WERI-Rb-1 (cell line): ENCODE measurements around the gene FAM120AOS.

Experiments used
- DNase-seq: peaks from one replicate; pipeline ENCODE4 v3.0.0-alpha.2; 2020
- H3K27ac ChIP-seq: fragments of 250-450 bp; sonication (Bioruptor Pico); 2 replicates; pipeline ENCODE4 v1.5.1; 2020; ENCODE audit warnings: mild to moderate bottlenecking, moderate library complexity
- H3K27me3 ChIP-seq: fragments of 250-450 bp; sonication (Bioruptor Pico); 2 replicates; pipeline ENCODE4 v1.5.1; 2021; ENCODE audit warnings: mild to moderate bottlenecking, low read depth, moderate library complexity; ENCODE audit not compliant: insufficient read depth, severe bottlenecking
- H3K36me3 ChIP-seq: fragments of 250-450 bp; sonication (Bioruptor Pico); 2 replicates; pipeline ENCODE4 v1.5.1; 2020; ENCODE audit warnings: mild to moderate bottlenecking, moderate library complexity
- H3K4me3 ChIP-seq: 2 replicates; pipeline ENCODE4 v1.5.1; 2011; ENCODE audit warnings: low read depth, mild to moderate bottlenecking, control low read depth, low read length
- H3K9me3 ChIP-seq: fragments of 250-450 bp; sonication (Bioruptor Pico); 2 replicates; pipeline ENCODE4 v1.5.1; 2021; ENCODE audit warnings: mild to moderate bottlenecking, moderate library complexity; ENCODE audit not compliant: severe bottlenecking
- TF ChIP-seq, protein P1 (sequence below): IDR thresholded peaks from 2 replicates; pipeline ENCODE4 v1.5.1; 2011; ENCODE audit warnings: low read depth, mild to moderate bottlenecking, control low read depth, inconsistent platforms, low read length

The FAM120AOS gene

DNA sequence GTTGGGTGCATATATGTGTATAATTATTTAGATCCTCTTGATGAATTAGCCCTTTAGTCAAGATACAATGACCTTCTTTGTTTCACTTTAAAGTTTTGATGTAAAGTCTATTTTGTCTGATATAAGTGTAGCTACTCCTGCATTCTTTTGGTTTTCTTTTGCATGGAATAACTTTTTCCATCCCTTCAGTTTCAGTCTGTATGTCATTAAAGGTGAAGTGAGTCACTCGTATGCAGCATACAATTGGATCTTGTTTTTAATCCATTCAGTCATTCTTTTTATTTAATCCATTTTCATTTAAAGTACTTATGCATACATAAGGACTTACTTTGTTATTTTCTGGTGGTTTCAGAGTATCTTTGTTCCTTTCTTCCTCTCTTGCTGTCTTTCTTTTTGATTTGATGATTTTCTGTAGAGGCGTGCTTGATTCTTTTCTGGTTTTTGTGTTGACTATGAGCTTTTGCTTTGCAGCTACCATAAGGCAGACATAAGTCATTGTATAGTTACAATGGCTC lies 38.1 kb downstream of the FAM120AOS start:
- no peak overlapping the region for H3K4me3 ChIP-seq
- TF ChIP-seq, protein P1, sequence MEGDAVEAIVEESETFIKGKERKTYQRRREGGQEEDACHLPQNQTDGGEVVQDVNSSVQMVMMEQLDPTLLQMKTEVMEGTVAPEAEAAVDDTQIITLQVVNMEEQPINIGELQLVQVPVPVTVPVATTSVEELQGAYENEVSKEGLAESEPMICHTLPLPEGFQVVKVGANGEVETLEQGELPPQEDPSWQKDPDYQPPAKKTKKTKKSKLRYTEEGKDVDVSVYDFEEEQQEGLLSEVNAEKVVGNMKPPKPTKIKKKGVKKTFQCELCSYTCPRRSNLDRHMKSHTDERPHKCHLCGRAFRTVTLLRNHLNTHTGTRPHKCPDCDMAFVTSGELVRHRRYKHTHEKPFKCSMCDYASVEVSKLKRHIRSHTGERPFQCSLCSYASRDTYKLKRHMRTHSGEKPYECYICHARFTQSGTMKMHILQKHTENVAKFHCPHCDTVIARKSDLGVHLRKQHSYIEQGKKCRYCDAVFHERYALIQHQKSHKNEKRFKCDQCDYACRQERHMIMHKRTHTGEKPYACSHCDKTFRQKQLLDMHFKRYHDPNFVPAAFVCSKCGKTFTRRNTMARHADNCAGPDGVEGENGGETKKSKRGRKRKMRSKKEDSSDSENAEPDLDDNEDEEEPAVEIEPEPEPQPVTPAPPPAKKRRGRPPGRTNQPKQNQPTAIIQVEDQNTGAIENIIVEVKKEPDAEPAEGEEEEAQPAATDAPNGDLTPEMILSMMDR, result no peak
- DNase-seq, result no peak
- H3K27ac ChIP-seq, result no peak overlapping the region
- H3K9me3 ChIP-seq, result peaks cover 19% of the 10 kb centered on the region
- H3K36me3 ChIP-seq, result no peaks in the 10 kb centered on the region
- no peaks in the 10 kb centered on the region for H3K27me3 ChIP-seq

DNA sequence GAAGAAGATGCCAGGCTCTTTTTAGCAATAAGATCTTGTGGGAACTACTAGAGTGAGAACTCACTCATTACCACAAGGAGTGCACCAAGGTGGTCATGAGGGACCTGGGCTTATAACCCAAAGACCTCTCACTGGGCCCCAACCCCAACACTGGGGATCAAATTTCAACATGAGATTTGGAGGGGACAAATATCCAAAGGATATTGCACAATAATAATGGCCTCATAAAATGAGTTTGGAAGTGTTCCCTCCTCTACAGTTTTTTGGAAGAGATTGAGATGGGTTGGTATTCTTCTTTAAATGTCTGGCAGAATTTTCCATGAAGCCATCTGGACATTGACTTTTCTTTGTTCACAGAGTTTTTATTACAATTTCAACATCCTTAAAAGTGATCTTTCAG lies 39.9 kb downstream of the FAM120AOS start:
- Histone ChIP-seq H3K27me3 (no peaks in the 10 kb centered on the region), H3K9me3 (peaks cover 10% of the 10 kb centered on the region), H3K27ac (no peak overlapping the region), H3K4me3 (no peak overlapping the region), H3K36me3 (no peaks in the 10 kb centered on the region)
- TF ChIP-seq, protein P1, result no peak
- no peak for DNase-seq

GRCh38 chr9:93406371-93406770 lies 47.0 kb downstream of the FAM120AOS start:
- no peaks in the 10 kb centered on the region for H3K36me3 ChIP-seq
- H3K4me3 ChIP-seq, result no peak overlapping the region
- H3K27me3 ChIP-seq, result no peaks in the 10 kb centered on the region
- no peak overlapping the region for H3K27ac ChIP-seq
- DNase-seq, result no peak
- TF ChIP-seq, protein P1, result no peak
- no peaks in the 10 kb centered on the region for H3K9me3 ChIP-seq

DNA sequence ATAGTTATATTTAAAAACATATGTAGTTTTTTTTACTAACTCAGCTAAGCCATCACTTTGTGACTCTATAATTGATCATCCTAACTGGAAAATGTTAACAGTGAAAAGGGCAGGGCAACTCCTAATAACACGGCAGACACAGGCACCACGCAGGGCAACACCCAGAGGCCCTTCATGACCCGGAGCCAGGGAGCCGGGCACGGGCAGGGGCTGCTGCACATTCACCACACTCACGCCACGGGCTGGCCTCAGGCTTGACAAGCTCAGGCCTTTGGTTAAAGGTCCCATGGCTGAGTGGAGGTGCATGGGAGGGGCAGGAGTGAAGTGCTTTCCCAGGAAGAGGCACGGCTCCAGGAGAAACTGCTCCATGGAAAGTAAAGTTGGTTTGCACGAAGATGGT lies 54.9 kb downstream of the FAM120AOS start:
- TF ChIP-seq, protein P1, result no peak
- H3K27ac ChIP-seq, result no peak overlapping the region
- no peaks in the 10 kb centered on the region for H3K27me3 ChIP-seq
- no peaks in the 10 kb centered on the region for H3K36me3 ChIP-seq
- no peaks in the 10 kb centered on the region for H3K9me3 ChIP-seq
- DNase-seq, result no peak
- no peak overlapping the region for H3K4me3 ChIP-seq

DNA sequence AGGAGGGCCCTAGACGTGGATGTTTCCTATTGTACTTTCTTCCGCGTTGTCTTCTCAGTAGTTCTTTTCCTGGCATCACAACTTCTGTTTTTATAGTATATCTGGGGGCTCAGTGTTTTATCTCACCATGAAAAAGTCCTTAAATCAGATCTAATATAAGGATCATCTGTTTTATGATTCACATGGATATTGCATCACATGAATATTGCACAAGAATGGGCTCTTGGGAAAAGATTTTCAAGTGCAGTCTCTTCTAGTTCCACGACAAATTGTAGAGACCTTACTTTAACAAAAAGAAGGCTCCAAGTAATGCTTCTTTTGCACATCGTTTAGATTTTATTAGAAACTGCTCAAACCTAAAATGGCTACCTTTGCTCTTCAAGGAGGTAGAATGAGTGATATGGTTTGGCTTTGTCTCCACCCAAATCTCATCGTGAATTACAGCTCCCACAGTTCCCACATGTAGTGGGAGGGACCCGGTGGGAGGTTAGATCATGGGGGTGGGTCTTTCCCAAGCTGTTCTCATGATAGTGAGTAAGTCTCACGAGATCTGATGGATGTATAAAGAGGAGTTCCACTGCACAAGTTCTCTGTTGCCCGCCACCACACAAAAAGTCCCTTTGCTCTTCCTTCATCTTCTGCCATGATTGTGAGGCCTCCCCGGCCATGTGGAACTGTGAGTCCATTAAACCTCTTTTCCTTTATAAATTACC lies 55.6 kb downstream of the FAM120AOS start:
- H3K36me3 ChIP-seq, result no peaks in the 10 kb centered on the region
- H3K9me3 ChIP-seq, result no peaks in the 10 kb centered on the region
- TF ChIP-seq, protein P1, result no peak
- DNase-seq, result no peak
- no peaks in the 10 kb centered on the region for H3K27me3 ChIP-seq
- H3K4me3 ChIP-seq, result no peak overlapping the region
- H3K27ac ChIP-seq, result no peak overlapping the region
